Anterior cingulate cortex (tissue), 58 donors: ENCODE data around the gene PXDC1.
"Not testable (repeated sequence)": the region's sequence is repeated elsewhere in the genome, so short reads cannot be mapped to it uniquely, and the experiment has no call there.

Source experiments
- DNase-seq, 58 donors: peaks; one replicate each; lab custom pipeline; 2025; lab: John Stamatoyannopoulos, UW

The PXDC1 gene

GRCh38 chr6:3784885-3785744 lies 33.6 kb upstream of the PXDC1 start:
- no peak for DNase-seq

DNA sequence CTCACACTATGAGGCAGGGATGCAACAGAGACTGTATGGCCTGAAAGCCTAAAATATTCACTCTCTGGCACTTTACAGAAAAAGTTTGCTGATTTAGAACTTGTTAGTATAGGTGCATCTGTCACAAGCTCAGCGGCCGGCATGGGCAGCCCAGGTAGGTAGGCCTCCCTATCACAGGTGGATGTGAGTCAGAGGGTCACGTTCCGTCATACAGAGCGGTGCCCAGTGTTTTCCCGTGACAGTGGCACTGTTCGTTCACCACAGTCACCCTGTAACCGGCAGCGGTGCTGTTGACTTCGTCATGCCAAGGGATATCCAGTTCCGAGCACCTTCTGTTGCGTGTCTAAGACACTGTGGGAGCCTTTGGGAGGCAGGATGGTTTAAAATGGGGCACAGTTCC lies 32.9 kb upstream of the PXDC1 start:
- no peak for DNase-seq

DNA sequence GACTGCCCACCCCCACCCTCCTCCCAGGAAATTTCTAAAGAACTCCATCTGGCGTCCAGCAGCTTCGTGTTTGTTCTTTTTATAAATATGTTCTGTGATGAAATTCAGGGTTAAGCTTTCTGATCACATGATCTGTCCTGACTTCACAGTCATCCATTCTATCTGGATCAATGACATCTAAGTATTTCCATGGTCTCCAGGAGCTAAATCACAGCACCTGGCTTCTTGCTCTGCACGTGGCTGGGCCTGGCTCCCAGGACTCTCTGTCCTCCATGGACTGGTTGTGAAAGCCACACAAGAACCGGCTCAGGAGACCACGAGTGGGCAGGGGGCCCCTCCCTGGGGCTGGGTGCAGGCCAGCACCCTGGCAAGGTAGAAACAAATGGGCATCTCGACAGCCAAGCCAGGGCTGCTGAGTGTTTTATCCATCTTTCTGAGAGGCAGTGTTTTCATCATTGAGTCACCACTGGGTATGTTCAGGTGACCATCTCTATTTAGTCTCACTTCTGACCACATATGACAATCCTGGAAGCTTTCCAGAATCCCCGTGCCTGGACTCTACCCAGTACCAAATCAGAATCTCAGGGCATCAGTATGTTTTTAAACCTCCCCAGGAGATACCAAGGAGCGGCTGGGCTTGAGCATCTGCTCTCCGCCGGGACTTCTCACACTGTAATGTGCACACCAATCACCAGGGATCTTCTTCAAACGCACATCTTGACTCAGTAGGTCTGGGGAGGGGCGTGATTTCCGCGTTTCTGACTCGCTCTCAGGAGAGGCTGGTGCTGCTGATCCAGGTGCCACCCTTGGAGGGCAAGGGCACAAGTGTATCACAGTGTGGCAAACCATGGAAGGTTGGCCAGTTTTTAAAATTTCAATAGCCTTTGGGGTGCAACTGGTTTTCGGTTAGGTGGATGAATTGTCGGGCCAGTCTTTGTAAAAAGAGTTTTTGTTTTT lies 31.6 kb upstream of the PXDC1 start:
- no peak for DNase-seq

GRCh38 chr6:3781504-3781903 lies 30.0 kb upstream of the PXDC1 start:
- no peak for DNase-seq

- DNase-seq, result no peak
Measured at GRCh38 chr6:3779574-3779849, 28.0 kb upstream of the PXDC1 start.

GRCh38 chr6:3778701-3779573 lies 27.4 kb upstream of the PXDC1 start:
- peak in 4 of 58 donors; percentile 10 to 28 (median 12) for DNase-seq

DNA sequence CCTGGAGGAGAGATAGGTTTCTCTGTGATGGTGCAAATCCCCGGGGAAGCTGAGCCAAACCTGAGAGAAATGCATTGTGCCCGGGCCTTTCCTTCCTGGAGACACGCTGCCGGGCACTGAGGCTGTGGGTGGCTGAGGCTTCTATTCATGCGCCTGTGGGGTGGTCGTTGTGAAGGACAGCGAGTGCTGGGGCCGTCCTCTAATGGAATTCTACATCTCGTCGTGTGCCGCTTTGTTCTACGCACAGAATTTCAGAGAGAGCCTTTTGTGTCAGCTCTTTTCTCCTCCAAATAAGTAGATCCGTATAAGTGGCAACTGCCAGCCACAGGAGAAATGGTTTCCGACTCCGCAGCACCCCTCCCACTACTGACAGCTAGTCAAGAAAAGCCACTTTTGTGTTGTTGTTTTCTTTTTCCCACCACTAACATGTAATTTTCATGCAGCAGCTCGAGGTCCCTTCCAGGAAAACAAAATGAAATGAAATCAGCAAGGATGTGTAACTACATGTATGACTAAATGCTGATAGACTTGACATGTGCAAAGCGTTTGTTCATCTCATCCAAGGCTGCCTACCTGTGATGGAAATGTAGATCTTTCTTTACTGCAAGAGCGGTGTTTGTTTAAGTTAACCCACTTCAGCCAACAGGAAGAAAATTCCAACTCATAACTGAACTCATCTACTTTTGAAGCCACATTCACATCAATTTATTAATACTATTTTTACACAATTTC lies 26.4 kb upstream of the PXDC1 start:
- no peak for DNase-seq

- no peak for DNase-seq
Measured at GRCh38 chr6:3776881-3777507, 25.5 kb upstream of the PXDC1 start.

- no peak for DNase-seq
Measured at GRCh38 chr6:3775847-3776246, 24.3 kb upstream of the PXDC1 start.

- DNase-seq, result no peak
Measured at GRCh38 chr6:3775386-3775785, 23.9 kb upstream of the PXDC1 start.

DNA sequence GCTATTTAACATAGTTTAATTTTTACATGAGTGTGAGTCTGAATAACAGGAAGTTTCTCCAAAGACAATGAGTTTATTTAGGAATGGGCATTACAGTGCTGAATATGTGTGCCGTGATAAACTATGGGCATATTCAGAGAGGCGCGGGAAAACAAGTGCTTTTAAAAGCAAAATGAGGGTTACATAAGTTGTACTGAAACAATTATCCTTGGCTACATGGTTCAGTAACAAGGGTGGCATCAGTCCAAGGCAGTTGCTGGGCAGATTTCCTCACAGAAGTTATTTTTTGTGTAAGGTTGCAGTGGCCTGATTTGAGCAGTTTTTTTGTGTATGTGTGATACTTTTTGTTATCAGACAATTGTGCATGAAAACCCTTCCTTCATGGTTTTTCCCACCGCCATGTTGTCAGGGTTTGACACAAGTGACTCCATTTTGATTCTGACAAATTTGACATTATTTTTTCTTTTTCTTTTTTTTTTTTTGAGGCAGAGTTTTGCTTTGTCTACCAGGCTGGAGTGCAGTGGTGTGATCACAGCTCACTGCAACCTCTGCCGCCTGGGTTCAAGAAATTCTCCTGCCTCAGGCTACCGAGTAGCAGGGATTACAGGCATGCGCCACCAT lies 22.3 kb upstream of the PXDC1 start:
- DNase-seq, result peak in 2 of 58 donors; percentile 7 to 17

- not testable (repeated sequence) for DNase-seq
Measured at GRCh38 chr6:3772127-3772999, 20.9 kb upstream of the PXDC1 start.

GRCh38 chr6:3771407-3772011 lies 20.0 kb upstream of the PXDC1 start:
- DNase-seq, result no peak

GRCh38 chr6:3770023-3770720 lies 18.7 kb upstream of the PXDC1 start:
- DNase-seq, result no peak

GRCh38 chr6:3769610-3770009 lies 18.1 kb upstream of the PXDC1 start:
- no peak for DNase-seq

DNA sequence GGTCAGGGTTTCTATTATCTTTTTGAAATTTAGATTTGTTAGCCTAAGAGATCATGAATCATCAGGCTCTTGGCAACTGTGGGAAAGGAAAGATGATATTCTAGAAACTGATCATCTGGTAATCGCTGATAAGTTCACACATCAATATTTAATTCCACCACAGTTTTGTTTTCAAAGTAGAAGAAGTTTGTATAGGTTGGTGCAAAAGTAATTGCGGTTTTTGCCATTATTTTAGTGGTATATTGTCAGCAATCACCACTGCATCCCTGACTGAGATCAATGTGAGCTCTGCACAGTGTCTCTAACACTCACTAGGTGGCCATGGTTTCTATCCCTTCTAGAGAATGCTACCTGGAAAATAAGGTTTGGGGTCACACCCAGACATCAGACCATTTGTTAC lies 17.0 kb upstream of the PXDC1 start:
- DNase-seq, result no peak

DNA sequence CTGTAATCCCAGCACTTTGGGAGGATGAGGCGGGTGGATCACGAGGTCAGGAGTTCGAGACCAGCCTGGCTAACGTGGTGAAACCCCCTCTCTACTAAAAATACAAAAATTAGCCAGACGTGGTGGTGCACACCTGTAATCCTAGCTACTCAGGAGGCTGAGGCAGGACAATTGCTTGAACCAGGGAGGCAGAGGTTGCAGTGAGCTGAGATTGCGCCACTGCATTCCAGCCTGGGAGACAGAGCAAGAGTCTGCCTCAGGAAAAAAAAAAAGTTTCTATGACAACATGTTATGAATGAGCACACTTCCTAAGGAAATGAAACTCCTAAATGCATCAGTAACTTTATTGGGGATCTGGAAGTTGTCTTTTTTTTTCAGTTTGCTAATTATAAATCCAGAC lies 16.0 kb upstream of the PXDC1 start:
- DNase-seq, result not testable (repeated sequence)
